SK-N-SH (cell line): ENCODE data around the gene TBK1. TPM values are rescaled to one million over a fixed set of nuclear protein-coding genes. Genes with fewer than 3 reads are reported as not detected.

ENCODE experiments used
- CTCF ChIA-PET: fragments of 300-600, 350-600 bp; formaldehyde crosslinking; extraction: SDS; loops from one replicate; lab custom pipeline; 2021; lab: Yijun Ruan, JAX
- POLR2A ChIA-PET: fragments of 350-600 bp; sonication (Branson Sonifier 250); formaldehyde crosslinking; extraction: SDS; loops from one replicate; lab custom pipeline; 2020; ENCODE audit warnings: antibody characterized with exemption, inconsistent platforms; lab: Yijun Ruan, JAX
- DNase-seq: peaks from one replicate; pipeline ENCODE4 v3.0.0; 2012
- H2AFZ ChIP-seq: fragments of 200-600 bp; sonication (generic); 2 replicates; pipeline ENCODE4 v1.8.1; 2016; ENCODE audit warnings: antibody characterized with exemption, mild to moderate bottlenecking, low read depth
- H3F3A ChIP-seq: fragments of 200-600 bp; sonication (generic); replicated peaks from 2 replicates; pipeline ENCODE3; 2016; ENCODE audit warnings: antibody characterized with exemption, mild to moderate bottlenecking; ENCODE audit not compliant: insufficient read depth
- H3K27ac ChIP-seq, 2 experiments: fragments of 200-500 bp in 1 of 2; fragments of 200-600 bp in 1 of 2; sonication (Bioruptor generic) in 1 of 2; sonication (generic), shearing (Covaris generic) in 1 of 2; 2 replicates each; pipeline versions ENCODE4 v1.5.1 to v1.6.1; 2014 to 2016; ENCODE audit warnings: low read depth in 2 of 2, inconsistent platforms in 1 of 2, low read length in 1 of 2, mild to moderate bottlenecking in 1 of 2, mixed read lengths in 1 of 2
- H3K27me3 ChIP-seq: fragments of 200-600 bp; sonication (generic), shearing (Covaris generic); 2 replicates; pipeline ENCODE4 v1.6.1; 2016; ENCODE audit warnings: mixed run types; ENCODE audit not compliant: insufficient read depth
- H3K36me3 ChIP-seq, 2 experiments: fragments of 200-500 bp in 1 of 2; fragments of 200-600 bp in 1 of 2; sonication (Bioruptor generic) in 1 of 2; sonication (generic) in 1 of 2; replicated peaks in 1 of 2; 2 replicates each; pipeline versions ENCODE3 to v1.5.1; 2014 to 2016; ENCODE audit warnings: low read length in 1 of 2, mild to moderate bottlenecking in 1 of 2; ENCODE audit not compliant: insufficient read depth in 2 of 2, control insufficient read depth in 1 of 2
- H3K4me1 ChIP-seq, 2 experiments: fragments of 200-500 bp in 1 of 2; fragments of 200-600 bp in 1 of 2; sonication (Bioruptor generic) in 1 of 2; sonication (generic), shearing (Covaris generic) in 1 of 2; 2 replicates each; pipeline versions ENCODE4 v1.5.1 to v1.6.1; 2014 to 2016; ENCODE audit warnings: low read depth in 1 of 2, low read length in 1 of 2, mixed run types in 1 of 2; ENCODE audit not compliant: insufficient read depth in 2 of 2, control insufficient read depth in 1 of 2
- H3K4me2 ChIP-seq: fragments of 200-600 bp; sonication (generic), shearing (Covaris generic); 2 replicates; pipeline ENCODE4 v1.6.1; 2017; ENCODE audit warnings: mixed run types
- H3K4me3 ChIP-seq, 2 experiments: fragments of 200-500 bp in 1 of 2; fragments of 200-600 bp in 1 of 2; sonication (Bioruptor generic) in 1 of 2; sonication (generic), shearing (Covaris generic) in 1 of 2; 2 replicates each; pipeline versions ENCODE4 v1.5.1 to v1.8.1; 2014 to 2016; ENCODE audit warnings: low read depth in 2 of 2, inconsistent platforms in 1 of 2, low read length in 1 of 2, mild to moderate bottlenecking in 1 of 2, mixed read lengths in 1 of 2, moderate library complexity in 1 of 2
- H3K79me2 ChIP-seq: fragments of 200-600 bp; sonication (generic); 2 replicates; pipeline ENCODE4 v1.8.1; 2017; ENCODE audit warnings: mild to moderate bottlenecking; ENCODE audit not compliant: insufficient read depth
- H3K9ac ChIP-seq: fragments of 200-600 bp; sonication (generic); 2 replicates; pipeline ENCODE4 v1.6.1; 2017; ENCODE audit warnings: mixed run types
- H3K9me2 ChIP-seq: fragments of 200-600 bp; sonication (generic); 2 replicates; pipeline ENCODE4 v1.6.1; 2017; ENCODE audit warnings: mixed run types
- H3K9me3 ChIP-seq: fragments of 200-600 bp; sonication (generic); 2 replicates; pipeline ENCODE4 v1.6.1; 2017; ENCODE audit warnings: mixed run types, mild to moderate bottlenecking, moderate library complexity
- H4K20me1 ChIP-seq: fragments of 200-600 bp; sonication (generic); 2 replicates; pipeline ENCODE4 v1.6.1; 2017; ENCODE audit warnings: mild to moderate bottlenecking, mixed run types; ENCODE audit not compliant: insufficient read depth
- CHD2 ChIP-seq: fragments of 150-350 bp; IDR thresholded peaks from 2 replicates; pipeline ENCODE4 v1.6.1; 2018; ENCODE audit warnings: low read length; ENCODE audit not compliant: partially characterized antibody
- EZH2phosphoT487 ChIP-seq: fragments of 200-600 bp; sonication (generic); IDR thresholded peaks from 2 replicates; pipeline ENCODE4 v1.6.1; 2017; ENCODE audit warnings: low read depth, mixed run types, mild to moderate bottlenecking, antibody characterized with exemption, moderate library complexity, borderline replicate concordance
- FOSL2 ChIP-seq: IDR thresholded peaks from 2 replicates; pipeline ENCODE4 v1.4.0; 2012; ENCODE audit warnings: low read depth, mild to moderate bottlenecking, moderate library complexity, borderline replicate concordance
- GATA2 ChIP-seq: sonication (generic); formaldehyde crosslinking; IDR thresholded peaks from 2 replicates; pipeline ENCODE4 v1.5.0; 2020; ENCODE audit warnings: mild to moderate bottlenecking, missing genetic modification reagents
- MEF2A ChIP-seq: IDR thresholded peaks from 2 replicates; pipeline ENCODE4 v1.4.0; 2012; ENCODE audit warnings: low read depth, borderline replicate concordance
- MXI1 ChIP-seq: IDR thresholded peaks from 2 replicates; pipeline ENCODE4 v1.6.1; 2012; ENCODE audit warnings: mild to moderate bottlenecking, low read depth, low read length, improper control_type of control experiment
- NRF1 ChIP-seq: IDR thresholded peaks from 2 replicates; pipeline ENCODE4 v1.6.1; 2012; ENCODE audit warnings: low read depth, mild to moderate bottlenecking, low read length
- PBX3 ChIP-seq: IDR thresholded peaks from 2 replicates; pipeline ENCODE4; 2012
- POLR2AphosphoS5 ChIP-seq: IDR thresholded peaks from 2 replicates; pipeline ENCODE4 v1.6.1; 2012; ENCODE audit warnings: low read depth, low read length
- RAD21 ChIP-seq: IDR thresholded peaks from 2 replicates; pipeline ENCODE4 v1.6.1; 2012; ENCODE audit warnings: mild to moderate bottlenecking, low read length
- ZBTB33 ChIP-seq: IDR thresholded peaks from 2 replicates; pipeline ENCODE4 v1.4.0; 2012; ENCODE audit warnings: low read depth, borderline replicate concordance
- polyA plus RNA-seq, 3 experiments: library from polyadenylated mRNA; depleted of rRNA; stranded (reverse); fragments of >200 nt; gene quantifications; 2 replicates each; pipeline ENCODE4 v1.2.3, GENCODE V29; 2012
- TF ChIP-seq, protein P1 (sequence below): fragments of 150-350 bp; IDR thresholded peaks from 2 replicates; pipeline ENCODE4 v1.6.1; 2016; ENCODE audit warnings: mild to moderate bottlenecking, low read depth, low read length
- TF ChIP-seq, protein P2 (sequence below): IDR thresholded peaks from 2 replicates; pipeline ENCODE4 v1.4.0; 2012; ENCODE audit warnings: low read depth, borderline replicate concordance
- TF ChIP-seq, protein P3 (sequence below): fragments of 150-350 bp; IDR thresholded peaks from 2 replicates; pipeline ENCODE4 v1.6.1; 2017; ENCODE audit warnings: antibody characterized with exemption, low read length, low read depth, borderline replicate concordance

The TBK1 gene
- polyA plus RNA-seq, 1 of the 3 experiments (the other 2 are of a cell fraction): 8.2 TPM

DNA sequence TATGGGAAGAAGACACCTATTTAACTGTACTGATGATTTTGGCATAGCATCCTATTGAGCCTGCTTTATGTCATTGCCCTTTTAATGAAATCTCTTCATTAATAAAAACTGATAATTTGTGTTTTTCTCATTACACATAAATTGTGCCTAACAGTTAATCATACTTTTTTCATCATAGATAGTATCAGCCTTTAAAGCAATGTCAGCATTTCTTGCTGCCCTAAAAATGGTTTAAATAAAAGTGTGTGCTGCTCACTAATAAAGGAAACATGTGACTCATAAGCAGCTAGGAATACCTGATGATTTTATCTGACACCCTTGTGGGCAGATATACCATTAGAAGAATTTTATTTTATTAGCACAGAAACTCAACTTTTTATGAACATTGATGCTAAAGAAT lies 26.7 kb downstream of the TBK1 start:
- Histone ChIP-seq H3K36me3 (peaks cover 63 to 87% of the 10 kb centered on the region in 2 experiments), H3K9me2 (no peaks in the 10 kb centered on the region), H3F3A (peaks cover 13% of the 10 kb centered on the region), H2AFZ (no peak overlapping the region), H3K4me2 (no peak overlapping the region), H3K4me1 (peaks cover 3 to 14% of the 10 kb centered on the region in 2 experiments; a peak in 3 of 4 replicates), H3K27ac (no peak overlapping the region), H3K9me3 (peaks cover 6% of the 10 kb centered on the region; the same call in 1 of the 2 replicates), H3K27me3 (no peaks in the 10 kb centered on the region), H4K20me1 (peaks cover 16% of the 10 kb centered on the region), H3K79me2 (peaks cover 63% of the 10 kb centered on the region; the same call in 1 of the 2 replicates), H3K4me3 (no peak overlapping the region), H3K9ac (no peak overlapping the region)
- ChIA-PET CTCF (no interaction called here), POLR2A (no interaction called here)
- no peak for TF ChIP-seq GATA2 (CRISPR knock-in tag)
- TF ChIP-seq, protein P1, sequence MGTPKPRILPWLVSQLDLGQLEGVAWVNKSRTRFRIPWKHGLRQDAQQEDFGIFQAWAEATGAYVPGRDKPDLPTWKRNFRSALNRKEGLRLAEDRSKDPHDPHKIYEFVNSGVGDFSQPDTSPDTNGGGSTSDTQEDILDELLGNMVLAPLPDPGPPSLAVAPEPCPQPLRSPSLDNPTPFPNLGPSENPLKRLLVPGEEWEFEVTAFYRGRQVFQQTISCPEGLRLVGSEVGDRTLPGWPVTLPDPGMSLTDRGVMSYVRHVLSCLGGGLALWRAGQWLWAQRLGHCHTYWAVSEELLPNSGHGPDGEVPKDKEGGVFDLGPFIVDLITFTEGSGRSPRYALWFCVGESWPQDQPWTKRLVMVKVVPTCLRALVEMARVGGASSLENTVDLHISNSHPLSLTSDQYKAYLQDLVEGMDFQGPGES: no peak
- no peak for TF ChIP-seq MXI1
- TF ChIP-seq RAD21: no peak
- TF ChIP-seq MEF2A: no peak
- no peak for TF ChIP-seq CHD2
- no peak for TF ChIP-seq NRF1
- TF ChIP-seq ZBTB33: no peak
- TF ChIP-seq EZH2phosphoT487: no peak
- no peak for TF ChIP-seq PBX3
- no peak for TF ChIP-seq FOSL2
- TF ChIP-seq, protein P2, sequence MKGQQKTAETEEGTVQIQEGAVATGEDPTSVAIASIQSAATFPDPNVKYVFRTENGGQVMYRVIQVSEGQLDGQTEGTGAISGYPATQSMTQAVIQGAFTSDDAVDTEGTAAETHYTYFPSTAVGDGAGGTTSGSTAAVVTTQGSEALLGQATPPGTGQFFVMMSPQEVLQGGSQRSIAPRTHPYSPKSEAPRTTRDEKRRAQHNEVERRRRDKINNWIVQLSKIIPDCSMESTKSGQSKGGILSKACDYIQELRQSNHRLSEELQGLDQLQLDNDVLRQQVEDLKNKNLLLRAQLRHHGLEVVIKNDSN: no peak
- TF ChIP-seq, protein P3, sequence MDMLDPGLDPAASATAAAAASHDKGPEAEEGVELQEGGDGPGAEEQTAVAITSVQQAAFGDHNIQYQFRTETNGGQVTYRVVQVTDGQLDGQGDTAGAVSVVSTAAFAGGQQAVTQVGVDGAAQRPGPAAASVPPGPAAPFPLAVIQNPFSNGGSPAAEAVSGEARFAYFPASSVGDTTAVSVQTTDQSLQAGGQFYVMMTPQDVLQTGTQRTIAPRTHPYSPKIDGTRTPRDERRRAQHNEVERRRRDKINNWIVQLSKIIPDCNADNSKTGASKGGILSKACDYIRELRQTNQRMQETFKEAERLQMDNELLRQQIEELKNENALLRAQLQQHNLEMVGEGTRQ: no peak
- no peak for TF ChIP-seq POLR2AphosphoS5
- DNase-seq: no peak
